Neural crest cell (in vitro differentiated cells): Measurements from ENCODE around the gene ACTG1. TPM values are rescaled to one million over a fixed set of nuclear protein-coding genes. Genes with fewer than 3 reads are reported as not detected.

ENCODE experiments used
- DNase-seq: peaks from one replicate; pipeline ENCODE4 v3.0.0; 2021; ENCODE audit warnings: low read depth, mixed read lengths, low spot score
- H3K27ac Mint-ChIP-seq: one replicate; pipeline ENCODE4 v1.8.0; 2021; ENCODE audit warnings: mild to moderate bottlenecking, mixed read lengths; ENCODE audit not compliant: unreplicated experiment
- H3K27me3 Mint-ChIP-seq: 2 replicates; pipeline ENCODE4 v1.8.0; 2021; ENCODE audit warnings: low read depth, mild to moderate bottlenecking, mixed read lengths
- H3K36me3 Mint-ChIP-seq: 2 replicates; pipeline ENCODE4 v1.8.0; 2021; ENCODE audit warnings: low read depth, mild to moderate bottlenecking, mixed read lengths
- H3K4me1 Mint-ChIP-seq: 2 replicates; pipeline ENCODE4 v1.8.0; 2021; ENCODE audit warnings: mixed read lengths
- H3K4me3 Mint-ChIP-seq: one replicate; pipeline ENCODE4 v1.8.0; 2021; ENCODE audit warnings: mild to moderate bottlenecking, mixed read lengths
- H3K9me3 Mint-ChIP-seq: 2 replicates; pipeline ENCODE4 v1.8.0; 2021; ENCODE audit warnings: mixed read lengths
- total RNA-seq: library from RNA; stranded (reverse); gene quantifications from 2 replicates; pipeline ENCODE4 v1.2.1, GENCODE V29; 2021
- TF ChIP-seq, protein P1 (sequence below): fragments of 200-600 bp; sonication (generic); conservative IDR thresholded peaks from 2 replicates; pipeline ENCODE4 v1.5.0; 2021; ENCODE audit warnings: antibody characterized with exemption, mild to moderate bottlenecking

The ACTG1 gene
- total RNA-seq, 1 donor from 2014 or later: 4,235 TPM

DNA sequence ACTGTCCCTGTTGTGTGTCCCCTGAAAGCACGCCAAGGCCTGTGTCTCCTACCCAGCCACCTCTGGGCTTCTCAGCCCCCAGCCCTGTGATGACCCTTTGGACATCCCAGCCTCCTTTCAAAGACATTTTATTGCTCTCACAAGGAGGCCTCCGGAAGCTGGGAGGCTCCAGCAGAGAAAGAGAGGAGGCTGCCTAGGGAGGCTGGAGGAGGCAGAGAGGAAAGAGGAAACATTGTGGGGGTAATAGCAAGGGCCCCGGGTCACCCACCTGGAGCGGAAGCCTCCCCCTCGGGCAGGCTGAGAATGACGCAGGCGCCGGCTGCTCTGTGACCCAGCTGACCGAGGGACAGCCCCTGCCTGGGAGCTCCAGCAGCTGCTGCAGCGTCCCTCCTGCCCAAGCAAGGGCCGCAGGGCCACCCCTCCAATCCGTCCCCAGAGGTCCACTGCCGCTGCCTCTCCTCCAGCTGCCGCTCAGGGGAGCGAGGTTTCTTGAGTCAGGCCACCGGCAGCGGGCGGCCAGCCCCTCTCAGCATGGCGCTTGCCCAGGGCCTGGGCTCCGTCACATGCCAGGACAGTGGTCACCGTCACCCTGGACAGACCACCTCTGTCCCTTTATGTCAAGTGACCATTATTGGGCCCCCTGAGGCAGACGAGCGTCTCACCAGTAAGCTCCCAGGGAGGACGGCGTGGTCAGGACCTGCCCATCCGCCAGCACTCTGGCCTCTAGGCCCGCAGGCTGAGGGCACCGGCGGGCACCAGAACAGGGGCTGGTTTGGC lies 29.3 kb downstream of the ACTG1 start:
- H3K36me3 Mint-ChIP-seq: no peaks in the 10 kb centered on the region
- DNase-seq: peak; percentile 55

DNA sequence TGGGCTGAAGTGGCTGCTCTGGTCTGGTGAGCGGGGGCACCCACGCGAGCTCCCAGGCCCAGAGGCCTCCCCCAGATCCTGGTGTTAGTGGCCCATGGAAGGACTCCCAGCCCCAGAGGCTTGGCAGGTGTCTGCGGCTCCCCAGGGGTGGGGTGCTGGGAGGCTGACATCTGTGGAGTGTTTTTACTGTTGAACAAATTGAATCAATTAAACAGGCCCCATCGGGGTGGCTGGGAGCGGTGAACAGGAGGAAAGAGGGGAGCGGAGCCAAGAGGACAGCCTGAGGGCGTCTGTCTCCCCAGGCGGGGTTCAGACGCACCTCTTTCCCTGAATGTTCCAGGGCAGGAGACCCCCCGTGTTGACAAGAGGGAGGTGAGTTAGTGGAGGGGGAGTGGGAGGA lies 29.9 kb downstream of the ACTG1 start:
- Mint-ChIP-seq H3K4me1 (peaks cover 59% of the 10 kb centered on the region), H3K36me3 (no peaks in the 10 kb centered on the region), H3K27ac (no peak overlapping the region), H3K4me3 (peak overlapping the region; percentile 84), H3K27me3 (peaks cover 8% of the 10 kb centered on the region), H3K9me3 (no peaks in the 10 kb centered on the region)
- DNase-seq: no peak
- TF ChIP-seq, protein P1, sequence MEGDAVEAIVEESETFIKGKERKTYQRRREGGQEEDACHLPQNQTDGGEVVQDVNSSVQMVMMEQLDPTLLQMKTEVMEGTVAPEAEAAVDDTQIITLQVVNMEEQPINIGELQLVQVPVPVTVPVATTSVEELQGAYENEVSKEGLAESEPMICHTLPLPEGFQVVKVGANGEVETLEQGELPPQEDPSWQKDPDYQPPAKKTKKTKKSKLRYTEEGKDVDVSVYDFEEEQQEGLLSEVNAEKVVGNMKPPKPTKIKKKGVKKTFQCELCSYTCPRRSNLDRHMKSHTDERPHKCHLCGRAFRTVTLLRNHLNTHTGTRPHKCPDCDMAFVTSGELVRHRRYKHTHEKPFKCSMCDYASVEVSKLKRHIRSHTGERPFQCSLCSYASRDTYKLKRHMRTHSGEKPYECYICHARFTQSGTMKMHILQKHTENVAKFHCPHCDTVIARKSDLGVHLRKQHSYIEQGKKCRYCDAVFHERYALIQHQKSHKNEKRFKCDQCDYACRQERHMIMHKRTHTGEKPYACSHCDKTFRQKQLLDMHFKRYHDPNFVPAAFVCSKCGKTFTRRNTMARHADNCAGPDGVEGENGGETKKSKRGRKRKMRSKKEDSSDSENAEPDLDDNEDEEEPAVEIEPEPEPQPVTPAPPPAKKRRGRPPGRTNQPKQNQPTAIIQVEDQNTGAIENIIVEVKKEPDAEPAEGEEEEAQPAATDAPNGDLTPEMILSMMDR: no peak

More for the DNA sequence above, 29.3 kb downstream of the ACTG1 start:
- no peaks in the 10 kb centered on the region for H3K9me3 Mint-ChIP-seq
- H3K27ac Mint-ChIP-seq: peak overlapping the region; percentile 35
- peak overlapping the region; percentile 84 for H3K4me3 Mint-ChIP-seq
- peaks cover 53% of the 10 kb centered on the region for H3K4me1 Mint-ChIP-seq
- peaks cover 5% of the 10 kb centered on the region for H3K27me3 Mint-ChIP-seq
- TF ChIP-seq, protein P1: no peak

DNA sequence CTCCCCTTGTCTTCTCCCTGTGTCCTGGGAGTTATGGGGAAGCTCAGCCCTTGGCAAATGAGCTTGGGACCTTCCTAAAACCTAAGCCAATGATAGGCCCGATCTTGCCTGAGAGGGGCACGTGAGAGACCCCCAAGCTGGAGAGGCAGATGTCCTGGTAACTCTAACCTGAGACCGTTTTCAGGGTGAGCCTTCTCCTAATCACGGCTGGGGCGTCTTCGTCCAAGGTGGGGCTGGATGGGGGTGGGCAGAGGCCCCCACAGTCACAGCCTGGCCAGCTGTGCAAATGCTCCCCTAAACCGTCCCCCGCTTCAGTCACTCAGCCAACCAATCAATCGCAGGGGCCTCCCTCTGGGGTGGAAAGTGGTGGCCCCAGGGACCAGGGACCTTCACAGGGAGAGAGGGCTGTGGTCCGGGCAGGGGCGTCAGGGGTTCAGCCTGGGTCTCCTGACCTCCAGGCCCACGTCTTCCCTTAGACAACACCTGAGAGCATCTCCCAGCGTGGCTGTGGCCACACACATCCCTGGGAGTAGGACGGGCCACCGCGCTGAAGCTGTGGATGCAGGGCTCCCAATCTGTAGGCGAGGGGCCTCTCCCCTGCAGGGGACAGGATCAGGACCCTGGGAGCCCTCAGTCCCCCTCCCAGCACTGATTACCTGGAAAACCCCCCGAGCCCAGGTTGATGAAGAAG lies 30.6 kb downstream of the ACTG1 start:
- Mint-ChIP-seq H3K36me3 (no peaks in the 10 kb centered on the region), H3K4me3 (peak overlapping the region; percentile 84), H3K27ac (peak overlapping the region; percentile 87), H3K4me1 (peaks cover 63% of the 10 kb centered on the region), H3K9me3 (peaks cover 2% of the 10 kb centered on the region), H3K27me3 (peaks cover 8% of the 10 kb centered on the region)
- TF ChIP-seq, protein P1: no peak
- DNase-seq: no peak

DNA sequence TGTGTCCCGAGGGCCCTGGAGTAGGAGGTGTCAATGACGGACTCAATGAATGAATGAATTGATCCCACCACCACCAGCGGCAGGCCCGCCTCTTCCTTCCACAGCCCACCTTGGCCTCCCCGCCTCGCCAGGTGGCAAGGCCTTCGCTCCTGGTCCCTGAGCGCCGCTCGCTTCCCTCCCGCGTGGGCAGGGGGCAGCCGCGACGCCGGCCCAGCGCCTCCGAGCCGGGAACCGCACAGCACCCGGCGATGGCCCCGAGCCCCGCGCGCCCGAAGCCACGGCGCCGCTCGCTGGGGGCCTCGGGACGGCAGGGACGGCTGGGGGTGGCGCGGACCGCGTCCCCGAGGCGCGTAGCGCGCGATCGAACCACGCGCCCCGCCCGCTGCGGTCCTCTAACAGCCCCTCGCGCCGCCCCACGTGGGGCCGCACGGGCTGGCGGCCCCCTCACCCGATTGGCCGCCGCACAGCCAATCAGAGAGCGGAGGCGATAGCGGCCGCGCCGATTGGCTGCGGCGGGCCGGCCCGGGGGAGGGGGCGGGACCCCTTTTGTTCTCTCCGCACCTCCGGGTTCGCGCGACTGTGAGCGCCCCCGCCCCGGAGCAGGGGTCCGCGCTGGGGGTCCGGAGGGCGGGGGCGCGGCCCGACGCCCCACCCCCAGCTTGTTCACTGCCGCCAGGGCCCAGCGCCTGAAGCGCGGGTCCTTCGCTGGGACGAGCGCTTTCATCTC lies 31.4 kb downstream of the ACTG1 start:
- peak overlapping the region; percentile 79 for H3K4me3 Mint-ChIP-seq

More for the DNA sequence above, 31.4 kb downstream of the ACTG1 start:
- H3K27ac Mint-ChIP-seq: peak overlapping the region; percentile 87
- H3K27me3 Mint-ChIP-seq: peaks cover 8% of the 10 kb centered on the region
- H3K36me3 Mint-ChIP-seq: no peaks in the 10 kb centered on the region
- peak; percentile 72 for DNase-seq
- peaks cover 3% of the 10 kb centered on the region for H3K9me3 Mint-ChIP-seq
- peaks cover 65% of the 10 kb centered on the region for H3K4me1 Mint-ChIP-seq
- TF ChIP-seq, protein P1: no peak
